Lower leg skin (tissue), 3 donors: ENCODE measurements around the gene SERPIND1.

Experiments used
- CTCF ChIP-seq, 3 donors: fragments of 450-650 bp; IDR thresholded peaks; one replicate each; pipeline ENCODE4 v1.5.1; 2016; ENCODE audit warnings: antibody characterized with exemption in 3 of 3, mild to moderate bottlenecking in 3 of 3, moderate library complexity in 2 of 3
- POLR2A ChIP-seq, 2 donors: fragments of 450-650 bp; IDR thresholded peaks; one replicate each; pipeline ENCODE4 v1.6.1; 2016 to 2017; ENCODE audit warnings: antibody characterized with exemption in 2 of 2, mild to moderate bottlenecking in 1 of 2, moderate library complexity in 1 of 2

- TF ChIP-seq POLR2A (IDR thresholded peaks at IDR 0.05), result no peak
- no peak for TF ChIP-seq CTCF (IDR thresholded peaks at IDR 0.05)
These were observed 44.6 kb downstream of the SERPIND1 start for GRCh38 chr22:20818471-20818870.
